ENCODE measurements around the gene CALML3.

GRCh38 chr10:5550621-5551530 lies 26.1 kb downstream of the CALML3 start:
- TF ChIP-seq, protein P1, sequence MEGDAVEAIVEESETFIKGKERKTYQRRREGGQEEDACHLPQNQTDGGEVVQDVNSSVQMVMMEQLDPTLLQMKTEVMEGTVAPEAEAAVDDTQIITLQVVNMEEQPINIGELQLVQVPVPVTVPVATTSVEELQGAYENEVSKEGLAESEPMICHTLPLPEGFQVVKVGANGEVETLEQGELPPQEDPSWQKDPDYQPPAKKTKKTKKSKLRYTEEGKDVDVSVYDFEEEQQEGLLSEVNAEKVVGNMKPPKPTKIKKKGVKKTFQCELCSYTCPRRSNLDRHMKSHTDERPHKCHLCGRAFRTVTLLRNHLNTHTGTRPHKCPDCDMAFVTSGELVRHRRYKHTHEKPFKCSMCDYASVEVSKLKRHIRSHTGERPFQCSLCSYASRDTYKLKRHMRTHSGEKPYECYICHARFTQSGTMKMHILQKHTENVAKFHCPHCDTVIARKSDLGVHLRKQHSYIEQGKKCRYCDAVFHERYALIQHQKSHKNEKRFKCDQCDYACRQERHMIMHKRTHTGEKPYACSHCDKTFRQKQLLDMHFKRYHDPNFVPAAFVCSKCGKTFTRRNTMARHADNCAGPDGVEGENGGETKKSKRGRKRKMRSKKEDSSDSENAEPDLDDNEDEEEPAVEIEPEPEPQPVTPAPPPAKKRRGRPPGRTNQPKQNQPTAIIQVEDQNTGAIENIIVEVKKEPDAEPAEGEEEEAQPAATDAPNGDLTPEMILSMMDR (IDR thresholded peaks at IDR 0.05): no peak
- TF ChIP-seq POLR2A (IDR thresholded peaks at IDR 0.05): no peak
